NT2/D1 (cell line): Measurements from ENCODE around the gene ZNF486.
"Not testable (repeated sequence)": the region's sequence is repeated elsewhere in the genome, so short reads cannot be mapped to it uniquely, and the experiment has no call there.

Source experiments
- SUZ12 ChIP-seq: IDR thresholded peaks from 2 replicates; pipeline ENCODE4 v1.6.1; 2011; ENCODE audit not compliant: insufficient read length, insufficient read depth; ENCODE audit errors: extremely low read depth
- YY1 ChIP-seq: IDR thresholded peaks from 2 replicates; pipeline ENCODE4 v1.6.1; 2011; ENCODE audit not compliant: insufficient read length, insufficient read depth
- ZNF274 ChIP-seq: IDR thresholded peaks from 2 replicates; pipeline ENCODE4 v1.6.1; 2011; ENCODE audit warnings: mild to moderate bottlenecking, low read depth, low read length

DNA sequence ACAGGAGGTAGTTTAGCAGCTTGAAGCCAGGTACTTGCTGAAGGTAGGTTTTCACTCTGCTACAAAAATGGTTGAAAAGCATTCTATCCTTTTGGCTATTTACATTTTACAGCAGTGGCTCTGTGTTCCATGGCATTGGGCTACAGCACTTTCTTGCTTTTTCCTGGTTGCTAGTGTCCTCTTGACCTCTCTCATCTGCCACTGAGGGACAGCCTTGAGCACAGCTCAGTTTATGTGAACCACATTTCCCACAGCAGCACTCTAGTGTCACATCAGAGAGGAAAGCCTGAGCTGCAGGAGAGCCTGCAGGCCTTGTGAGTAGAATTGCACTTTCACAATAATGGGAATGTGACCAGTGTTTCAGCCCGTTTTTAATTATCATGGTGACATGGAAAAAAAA lies 54.6 kb downstream of the ZNF486 start:
- not testable (repeated sequence) for TF ChIP-seq SUZ12, YY1, ZNF274
